Superior temporal gyrus (tissue), 1 donor: Measurements from ENCODE around the gene CASP10.
"Not testable (repeated sequence)": the region's sequence is repeated elsewhere in the genome, so short reads cannot be mapped to it uniquely, and the experiment has no call there.

Experiments
- DNase-seq: peaks from one replicate; pipeline ENCODE4 v3.0.0-alpha.2; 2016; ENCODE audit errors: extremely low spot score

Gene CASP10

DNA sequence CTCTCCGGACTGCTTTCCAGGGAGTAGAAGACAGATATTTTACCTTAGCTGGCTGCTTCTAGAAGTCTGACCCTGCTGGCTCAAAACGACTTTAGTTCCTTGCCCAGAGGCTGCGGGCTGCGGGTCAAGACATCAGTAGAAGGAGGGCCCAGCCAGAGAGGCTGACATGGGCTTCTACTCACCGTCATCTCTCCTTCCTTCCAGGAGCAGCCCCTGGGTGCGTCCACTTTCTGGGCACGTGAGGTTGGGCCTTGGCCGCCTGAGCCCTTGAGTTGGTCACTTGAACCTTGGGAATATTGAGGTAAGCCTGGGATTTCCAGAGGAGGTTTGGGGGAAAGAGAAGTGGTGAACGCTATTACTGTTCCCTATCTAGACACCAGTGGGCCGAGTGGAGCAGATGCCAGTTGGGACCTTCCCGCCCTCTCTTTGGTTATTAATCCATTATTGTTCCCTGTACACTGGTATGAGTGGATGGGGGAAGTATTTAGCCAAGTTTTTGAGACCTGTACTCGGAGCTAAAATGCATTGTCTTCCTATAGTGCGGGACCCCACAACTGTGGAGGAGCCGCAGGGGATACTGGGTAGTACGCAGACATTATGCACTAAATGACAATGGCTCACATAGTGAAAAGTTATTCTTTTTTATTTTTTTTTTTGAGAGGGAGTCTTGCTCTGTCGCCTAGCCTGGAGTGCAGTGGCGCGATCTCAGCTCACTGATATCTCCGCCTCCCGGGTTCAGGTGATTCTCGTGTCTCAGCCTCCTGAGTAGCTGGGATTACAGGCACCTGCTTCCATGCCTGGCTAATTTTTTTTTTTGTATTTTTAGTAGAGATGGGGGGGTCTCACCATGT lies 51.1 kb downstream of the CASP10 start:
- no peak for DNase-seq

DNA sequence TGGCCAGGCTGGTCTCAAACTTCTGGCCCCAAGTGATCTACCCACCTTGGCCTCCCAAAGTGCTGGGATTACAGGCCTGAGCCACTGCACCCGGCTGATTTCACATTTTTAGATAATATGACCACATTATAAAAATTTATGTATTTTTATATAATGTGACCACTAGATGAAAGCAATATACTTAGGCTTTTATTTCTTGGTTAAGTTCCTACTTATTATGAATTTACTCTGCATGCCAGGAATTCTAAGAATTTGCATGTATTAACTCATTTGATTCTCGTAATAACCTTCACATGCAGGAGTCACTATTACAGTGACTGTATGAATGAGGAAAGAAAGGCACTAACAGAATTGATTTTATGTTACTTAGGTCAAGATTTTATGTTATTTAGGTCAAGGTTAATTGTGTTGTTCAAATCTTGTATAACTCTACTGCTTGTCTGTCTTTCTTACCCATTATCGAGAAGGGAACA lies 51.8 kb downstream of the CASP10 start:
- no peak for DNase-seq

DNA sequence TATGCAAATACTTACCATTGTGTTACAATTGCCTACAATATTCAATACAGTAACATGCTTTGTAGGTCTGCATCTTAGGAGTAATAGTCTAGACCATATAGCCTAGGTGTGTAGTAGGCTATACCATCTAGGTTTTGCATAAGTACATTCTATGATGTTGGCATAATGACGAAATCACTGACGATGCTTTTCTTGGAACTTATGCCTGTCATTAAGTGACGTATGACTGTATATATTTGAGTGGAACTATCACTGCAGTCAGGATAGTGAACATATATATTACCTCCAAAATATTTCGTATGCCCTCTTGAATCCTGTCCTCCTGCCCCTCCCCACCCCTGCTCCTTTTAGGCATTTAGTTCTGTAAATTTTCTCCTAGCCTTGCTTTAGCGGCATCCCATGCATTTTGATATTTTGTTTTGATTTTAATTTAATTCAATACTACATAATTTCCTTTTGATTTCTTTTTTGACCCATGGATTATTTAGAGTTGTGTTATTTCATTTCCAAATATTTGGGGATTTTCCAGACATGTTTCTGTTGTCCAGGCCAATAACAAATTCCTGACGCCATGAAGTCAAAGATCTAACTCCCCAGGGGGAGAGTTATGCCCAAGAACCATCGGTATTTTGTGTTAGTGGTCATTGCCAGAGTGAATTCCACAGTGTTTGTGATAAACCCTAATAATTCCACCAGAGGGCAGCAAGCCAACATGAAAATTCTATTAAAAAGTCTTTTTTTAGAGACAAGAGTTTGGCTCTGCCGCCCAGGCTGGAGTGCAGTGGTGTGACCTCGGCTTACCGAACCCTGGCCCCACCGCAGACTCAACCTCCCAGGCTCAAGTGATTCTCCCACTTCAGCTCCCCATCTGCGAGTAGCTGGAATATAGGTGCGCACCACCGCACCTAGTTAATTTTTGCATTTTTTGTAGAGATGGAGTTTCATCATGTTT lies 53.2 kb downstream of the CASP10 start:
- DNase-seq = peak; percentile 88

DNA sequence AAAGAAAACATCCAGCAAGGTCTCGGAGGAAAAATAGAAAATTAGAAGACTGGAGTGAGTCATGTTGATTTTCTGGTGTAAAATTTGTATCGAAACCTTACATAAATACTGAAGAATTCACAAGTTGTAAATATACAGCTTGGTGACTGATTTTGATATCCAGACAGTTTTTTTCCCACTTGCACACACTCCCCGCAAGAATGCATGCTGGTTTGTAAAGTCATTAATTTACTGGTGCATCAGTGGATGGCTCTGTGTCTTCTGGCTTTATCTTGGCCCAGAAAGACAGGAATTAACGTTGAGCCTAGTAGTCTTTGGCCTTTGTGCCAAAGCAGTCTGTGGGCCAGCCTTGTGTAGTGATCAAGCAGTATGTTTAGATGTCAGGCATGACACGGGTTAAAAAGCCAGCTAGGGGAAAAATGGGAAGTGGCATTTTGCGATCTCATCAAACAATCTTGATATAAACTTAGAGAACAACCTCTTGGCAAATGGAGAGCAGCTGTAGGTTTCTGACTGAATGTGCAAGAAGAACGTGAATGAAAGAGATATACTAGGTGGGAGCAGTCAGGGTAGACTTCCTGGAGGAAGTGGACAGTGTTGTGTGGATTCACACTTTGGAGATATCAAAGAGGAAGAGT lies 54.7 kb downstream of the CASP10 start:
- no peak for DNase-seq

DNA sequence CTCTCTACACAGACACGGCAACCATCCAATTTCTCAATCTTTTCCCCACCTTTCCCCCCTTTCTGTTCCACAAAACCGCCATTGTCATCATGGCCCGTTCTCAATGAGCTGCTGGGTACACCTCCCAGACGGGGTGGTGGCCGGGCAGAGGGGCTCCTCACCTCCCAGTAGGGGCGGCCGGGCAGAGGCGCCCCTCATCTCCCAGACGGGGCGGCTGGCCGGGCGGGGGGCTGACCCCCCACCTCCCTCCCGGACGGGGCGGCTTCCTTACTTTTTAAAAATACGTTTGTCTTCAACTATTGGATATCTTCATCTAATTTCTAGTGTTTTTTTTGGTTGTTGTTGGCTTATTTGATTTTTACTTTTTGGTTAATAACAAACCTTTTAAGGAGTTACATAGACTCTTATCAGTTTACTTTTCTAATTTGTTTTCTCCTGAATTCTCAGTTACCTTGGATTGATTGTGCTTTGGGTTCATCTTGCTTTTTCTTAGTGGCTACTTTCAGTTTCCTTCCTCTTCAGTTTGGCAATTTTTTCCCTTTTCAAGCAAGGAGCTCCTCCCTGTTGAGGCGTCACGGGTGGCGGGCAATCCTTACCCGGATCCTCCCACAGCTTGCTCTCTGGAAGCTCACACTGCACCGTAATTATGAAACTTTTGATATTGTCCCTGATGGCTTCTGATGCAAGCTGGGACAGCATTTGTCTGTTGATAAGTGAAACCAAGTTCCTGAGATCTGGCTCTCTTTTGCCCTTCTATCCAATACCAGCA lies 56.4 kb downstream of the CASP10 start:
- DNase-seq = not testable (repeated sequence)

DNA sequence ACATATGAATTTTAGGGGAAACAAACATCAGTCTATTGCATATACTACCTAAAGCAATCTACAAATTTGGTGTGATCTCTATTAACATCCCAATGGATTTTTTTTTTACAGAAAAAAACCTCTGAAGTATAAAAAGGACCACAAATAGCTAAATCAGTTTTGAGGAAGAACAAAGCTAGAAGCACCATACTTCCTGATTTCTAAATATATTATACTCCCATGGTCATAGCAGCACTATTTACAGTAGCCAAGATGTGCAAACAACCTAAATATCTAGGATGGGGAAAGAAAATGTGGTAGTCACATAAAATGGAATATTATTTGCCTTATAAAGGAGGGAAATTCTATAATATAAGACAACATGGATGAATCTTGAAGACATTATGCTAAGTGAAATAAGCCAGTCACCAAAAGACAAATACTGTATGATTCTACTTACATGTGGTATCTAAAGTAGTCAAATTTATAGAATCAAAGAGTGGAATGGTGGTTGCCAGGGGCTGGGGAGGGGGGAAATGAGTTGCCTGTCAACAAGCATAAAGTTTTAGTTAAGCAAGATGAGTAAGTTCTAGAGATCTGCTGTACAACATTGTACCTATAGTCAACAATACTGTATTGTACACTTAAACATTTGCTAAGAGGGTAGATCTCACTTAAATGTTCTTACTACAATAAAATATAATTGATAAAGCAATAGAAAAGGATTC lies 59.8 kb downstream of the CASP10 start:
- no peak for DNase-seq

DNA sequence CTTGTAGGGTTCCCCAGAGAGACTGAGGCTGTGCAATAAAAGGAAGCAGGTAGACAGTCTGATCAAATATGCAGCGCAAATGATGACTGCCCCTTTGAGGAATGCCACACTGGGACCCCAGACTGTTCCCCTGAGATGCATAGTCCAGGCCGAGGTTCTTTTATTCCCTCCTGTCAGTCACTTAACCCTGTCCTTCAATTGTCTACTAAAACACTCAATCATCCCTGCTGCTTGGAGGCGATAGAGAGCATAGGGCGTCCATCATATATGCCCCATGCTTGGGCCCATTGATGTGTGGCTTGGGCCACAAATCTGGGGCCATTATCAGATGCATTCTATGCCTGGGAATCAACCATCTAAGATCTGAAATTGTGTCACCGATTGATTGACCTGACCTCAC lies 61.9 kb downstream of the CASP10 start:
- no peak for DNase-seq

DNA sequence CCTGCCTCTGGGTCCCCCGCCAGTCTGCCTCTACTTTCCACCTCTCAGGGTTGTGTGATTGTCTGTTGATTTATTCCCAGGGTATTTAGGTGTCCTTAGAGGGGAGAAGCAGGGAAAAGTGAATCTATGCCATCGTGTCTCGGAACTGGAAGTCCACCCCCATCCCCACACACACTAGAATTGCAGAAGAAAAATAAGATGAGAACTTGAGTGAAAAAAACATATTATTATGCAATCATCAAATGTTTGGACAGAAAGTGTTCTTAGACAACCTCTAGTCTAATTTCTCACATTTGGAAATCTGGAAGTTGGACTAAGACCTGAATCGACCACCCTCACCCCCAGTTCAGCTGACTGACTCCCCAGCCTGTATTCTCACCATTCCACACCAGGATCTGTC lies 63.3 kb downstream of the CASP10 start:
- no peak for DNase-seq

DNA sequence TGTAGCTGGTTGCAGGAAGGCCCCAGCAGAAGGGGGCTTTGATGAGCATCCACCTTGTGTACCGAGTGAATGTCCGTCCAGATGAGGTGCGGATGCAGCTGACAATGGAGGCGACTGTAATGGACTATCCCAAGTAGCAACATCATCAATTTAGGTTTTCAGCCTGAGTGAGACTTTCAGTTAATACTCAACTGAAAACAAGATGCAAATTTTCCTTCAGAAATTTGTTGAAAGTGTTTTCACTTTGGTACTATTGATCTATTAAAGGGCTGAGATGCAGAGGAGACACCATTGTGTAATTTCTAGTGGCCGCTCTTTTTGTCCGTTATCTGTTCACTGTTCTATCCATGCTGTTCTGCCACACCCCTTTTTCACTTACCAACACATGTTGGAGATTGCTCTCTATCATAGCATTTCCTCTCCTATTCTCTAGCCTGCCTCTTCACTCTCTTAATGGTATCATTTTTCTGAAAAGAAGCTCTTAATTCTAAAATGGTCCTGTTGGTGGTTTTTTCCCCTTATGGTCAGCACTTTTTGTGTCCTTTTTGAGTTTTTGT lies 65.4 kb downstream of the CASP10 start:
- DNase-seq = no peak

DNA sequence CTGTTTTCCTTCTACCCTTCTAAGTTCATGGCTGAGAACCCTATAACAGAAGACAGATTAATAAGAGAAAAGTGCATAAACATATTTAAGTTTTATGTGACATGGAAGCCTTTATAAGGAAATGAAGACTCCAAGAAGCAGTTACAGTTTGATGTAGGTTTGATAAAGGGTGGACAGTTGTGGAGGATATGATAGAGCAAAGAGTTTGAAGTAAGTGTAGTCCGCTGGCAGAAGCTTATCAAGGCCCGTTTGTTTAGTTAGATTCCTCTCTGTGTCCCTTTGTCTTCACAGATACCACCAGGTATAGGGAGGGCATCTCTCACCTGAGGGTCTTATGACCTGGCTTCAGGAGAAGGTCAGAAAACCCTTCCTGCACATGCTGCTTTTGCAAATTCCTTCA lies 66.9 kb downstream of the CASP10 start:
- DNase-seq = no peak

DNA sequence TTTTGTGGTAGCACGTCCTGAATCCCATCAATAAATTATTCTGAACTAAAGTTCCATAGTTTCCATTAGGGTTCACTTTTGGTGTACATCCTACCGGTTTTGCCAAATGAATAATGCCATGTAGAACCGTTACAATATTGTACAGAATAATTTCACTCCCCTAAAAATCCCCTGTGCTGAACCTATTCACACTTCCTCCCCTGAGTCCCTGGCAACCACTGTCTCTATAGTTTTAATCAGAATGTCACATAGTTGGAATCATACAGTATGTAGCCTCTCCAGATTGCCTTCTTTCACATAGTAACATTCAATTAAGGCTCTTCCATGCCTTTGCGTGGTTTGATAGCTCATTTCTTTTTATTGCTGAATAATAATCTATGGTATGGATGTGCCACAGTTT lies 67.8 kb downstream of the CASP10 start:
- no peak for DNase-seq

DNA sequence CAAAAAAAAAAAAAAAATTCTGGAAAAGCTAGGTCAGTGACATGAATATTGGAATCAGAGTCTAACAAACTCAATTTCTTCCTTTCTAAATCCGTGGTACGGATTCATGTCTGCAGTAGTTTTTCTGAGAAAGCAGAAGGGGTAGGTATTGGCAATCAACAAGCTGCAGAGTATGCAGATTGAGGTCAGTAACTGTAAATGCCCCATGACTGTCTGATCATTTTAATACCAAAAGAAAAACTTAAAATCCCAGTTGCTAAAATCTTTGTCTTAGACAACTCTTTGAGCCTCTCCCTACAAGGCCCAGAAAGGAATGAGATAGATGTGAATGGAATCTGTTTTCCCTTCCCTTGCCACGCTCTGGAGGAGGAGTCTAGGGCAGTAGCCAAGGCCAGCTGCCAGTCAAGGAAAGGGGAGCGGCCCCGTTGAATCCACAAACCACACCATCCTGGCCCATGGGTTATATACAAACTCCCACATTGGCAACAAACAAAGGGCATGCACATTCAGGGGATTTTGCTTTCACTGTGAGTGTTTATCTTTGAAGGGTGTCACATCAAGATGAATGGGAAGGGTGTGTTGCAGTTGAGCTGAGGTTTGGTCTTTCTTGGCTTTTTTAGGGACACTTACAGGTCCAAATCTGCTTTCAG lies 71.3 kb downstream of the CASP10 start:
- no peak for DNase-seq

DNA sequence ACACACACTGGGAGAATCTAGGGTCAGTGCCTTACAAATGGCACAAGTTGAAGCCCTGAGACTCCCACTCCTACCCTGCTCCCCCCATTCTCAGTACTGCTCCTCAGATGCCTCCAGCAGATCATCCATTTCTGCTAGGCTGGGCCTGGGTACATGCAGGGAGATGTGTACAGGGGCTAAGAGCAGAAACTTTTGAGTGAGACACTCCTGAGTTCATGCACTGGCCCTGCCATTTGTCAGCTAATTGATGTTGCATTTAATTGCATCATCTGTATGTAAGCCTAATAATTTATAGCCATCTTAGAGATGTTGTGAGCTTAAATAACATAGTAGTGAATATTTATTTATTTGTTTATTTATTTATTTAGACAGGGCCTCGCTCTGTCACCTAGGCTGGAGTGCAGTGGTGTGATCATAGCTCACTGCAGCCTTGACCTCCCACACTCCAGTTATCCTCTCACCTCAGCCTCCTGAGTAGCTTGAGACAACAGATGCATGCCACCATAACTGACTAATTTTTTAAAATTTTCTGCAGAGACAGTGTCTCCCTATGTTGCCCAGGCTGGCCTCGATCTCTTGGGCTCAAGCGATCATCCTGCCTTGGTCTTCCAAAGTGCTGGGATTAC lies 72.6 kb downstream of the CASP10 start:
- no peak for DNase-seq

DNA sequence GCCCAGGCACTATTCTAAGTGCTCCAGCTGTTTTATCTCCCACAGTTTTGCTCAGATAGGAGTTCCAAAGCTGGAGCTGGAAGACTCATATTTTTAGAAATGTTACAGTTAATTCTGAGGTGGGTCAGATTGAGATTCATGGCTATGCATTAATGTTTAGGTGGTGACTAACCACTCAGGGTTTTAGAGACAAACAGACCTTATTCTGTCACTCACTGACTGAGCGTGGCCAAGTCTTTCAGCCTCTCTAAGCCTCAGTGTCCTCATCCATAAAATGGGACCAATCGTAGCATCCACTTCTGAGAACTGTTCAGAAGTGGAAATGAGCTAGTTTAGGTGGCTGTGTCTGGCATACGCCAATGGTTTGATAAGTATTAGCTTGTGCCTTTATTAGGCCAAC lies 73.1 kb downstream of the CASP10 start:
- no peak for DNase-seq

DNA sequence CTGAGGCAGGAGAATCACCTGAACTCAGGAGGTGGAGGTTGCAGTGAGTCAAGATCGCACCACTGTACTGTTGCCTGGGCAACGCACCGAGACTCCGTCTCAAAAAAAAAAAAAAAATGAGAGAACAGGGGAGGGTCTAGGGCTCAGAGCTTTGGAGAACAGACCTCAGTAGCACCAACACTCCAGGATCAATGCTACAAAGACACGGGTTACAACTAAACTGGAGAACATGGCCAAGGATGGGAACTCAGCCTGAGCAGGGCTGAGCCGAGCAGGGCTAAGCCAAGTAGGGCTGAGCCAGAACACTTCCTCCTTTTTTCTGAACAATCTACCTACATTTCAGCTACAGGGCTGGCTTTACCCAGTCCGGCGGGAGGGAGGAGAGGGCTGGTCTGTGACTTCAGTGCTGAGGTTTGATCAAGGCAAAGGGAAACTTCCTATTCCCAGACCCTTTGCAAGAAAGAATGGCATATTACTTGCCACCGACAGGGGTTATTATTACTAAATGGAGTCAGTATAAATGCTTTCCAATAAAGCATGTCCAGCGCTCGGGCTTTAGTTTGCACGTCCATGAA lies 74.5 kb downstream of the CASP10 start:
- no peak for DNase-seq

DNA sequence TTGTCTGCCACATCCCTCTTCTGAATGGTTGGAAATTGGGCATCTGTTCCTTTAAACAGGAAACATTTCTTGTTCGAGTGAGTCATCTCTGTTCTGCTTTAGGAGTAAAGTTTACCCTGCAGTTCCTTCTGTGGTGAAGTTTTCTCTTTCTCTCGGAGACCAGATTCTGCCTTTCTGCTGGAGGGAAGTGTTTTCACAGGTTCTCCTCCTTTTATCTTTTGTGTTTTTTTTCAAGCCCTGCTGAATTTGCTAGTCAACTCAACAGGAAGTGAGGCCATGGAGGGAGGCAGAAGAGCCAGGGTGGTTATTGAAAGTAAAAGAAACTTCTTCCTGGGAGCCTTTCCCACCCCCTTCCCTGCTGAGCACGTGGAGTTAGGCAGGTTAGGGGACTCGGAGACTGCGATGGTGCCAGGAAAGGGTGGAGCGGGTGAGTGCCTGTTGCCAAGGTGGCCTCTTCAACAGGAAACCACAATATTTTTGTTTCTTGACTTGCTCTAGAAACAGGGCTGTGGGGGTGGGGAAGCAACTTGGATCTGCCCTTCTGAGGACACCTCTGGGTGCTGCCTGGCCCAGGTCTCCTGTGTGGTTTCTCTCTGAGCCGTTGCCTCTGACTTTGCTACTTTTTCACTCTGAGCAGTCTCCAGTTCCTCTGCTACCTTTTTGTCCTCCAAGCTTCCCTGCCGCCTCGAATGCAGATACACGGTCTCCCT lies 75.2 kb downstream of the CASP10 start:
- peak; percentile 41 for DNase-seq

DNA sequence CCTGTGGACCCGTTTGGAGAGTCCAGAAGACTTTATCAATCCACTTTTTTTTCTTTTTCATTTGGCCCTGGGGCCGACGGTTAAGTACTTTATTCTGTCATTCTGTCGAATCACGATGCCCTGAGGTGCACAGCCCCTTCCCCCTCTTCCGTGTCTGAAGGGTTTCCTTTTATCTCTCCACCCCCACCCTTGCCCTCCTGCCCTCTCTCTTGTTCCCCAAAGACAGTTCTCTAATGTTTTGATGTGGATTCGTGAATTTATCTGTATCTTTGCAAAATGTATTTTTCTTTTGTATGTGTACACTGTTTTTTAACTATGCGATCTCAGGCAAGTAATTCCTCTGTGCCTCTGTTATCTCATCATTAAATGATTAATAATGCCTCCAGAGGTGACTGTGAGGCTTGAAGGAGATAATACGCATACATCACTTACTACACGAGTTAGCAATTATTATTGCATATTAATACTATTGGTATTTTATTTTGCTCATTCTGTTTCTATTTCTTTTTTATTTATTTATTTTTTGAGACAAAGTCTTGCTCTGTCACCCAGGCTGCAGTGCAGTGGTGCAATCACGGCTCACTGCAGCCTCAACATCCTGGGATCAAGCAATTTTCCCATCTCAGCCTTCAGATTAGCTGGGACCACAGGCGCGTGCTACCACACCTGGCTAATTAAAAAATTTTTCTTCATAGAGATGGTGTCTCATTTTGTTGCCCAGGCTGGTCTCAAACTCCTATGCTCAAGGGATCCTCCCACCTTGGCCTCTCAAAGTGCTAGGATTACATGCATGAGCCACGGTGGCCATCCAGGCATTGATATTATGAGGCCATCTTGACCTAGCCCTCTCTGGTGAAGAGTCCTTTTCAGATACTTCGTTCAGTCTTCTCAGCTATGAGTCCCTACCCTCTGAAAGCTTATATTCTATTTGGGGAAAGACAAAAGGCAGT lies 76.0 kb downstream of the CASP10 start:
- DNase-seq = no peak
